ACC112 (cell line): ENCODE measurements around the gene MYH13.

Experiments used
- H2AFZ ChIP-seq: fragments of 200-600 bp; sonication (generic); one replicate; pipeline ENCODE4 v1.6.0; 2017; ENCODE audit warnings: antibody characterized with exemption, low read length; ENCODE audit not compliant: unreplicated experiment
- H3K27ac ChIP-seq: fragments of 200-600 bp; sonication (generic); 2 replicates; pipeline ENCODE4 v1.5.1; 2014; ENCODE audit warnings: low read depth, mild to moderate bottlenecking, antibody characterized with exemption, low read length, moderate library complexity
- H3K27me3 ChIP-seq: fragments of 200-600 bp; sonication (generic); 2 replicates; pipeline ENCODE4 v1.6.1; 2014; ENCODE audit warnings: mild to moderate bottlenecking, antibody characterized with exemption, low read length, moderate library complexity, mixed read lengths; ENCODE audit not compliant: insufficient read depth
- H3K36me3 ChIP-seq: fragments of 200-600 bp; sonication (generic); 2 replicates; pipeline ENCODE4 v1.6.1; 2016; ENCODE audit warnings: mild to moderate bottlenecking, antibody characterized with exemption, low read length, moderate library complexity, mixed read lengths; ENCODE audit not compliant: insufficient read depth
- H3K4me1 ChIP-seq: fragments of 200-600 bp; sonication (generic); one replicate; pipeline ENCODE4 v1.6.1; 2016; ENCODE audit warnings: low read length, mixed read lengths; ENCODE audit not compliant: insufficient read depth, unreplicated experiment, control insufficient read depth
- H3K4me3 ChIP-seq: fragments of 200-600 bp; sonication (generic); 2 replicates; pipeline ENCODE4 v1.5.1; 2014; ENCODE audit warnings: mild to moderate bottlenecking, low read depth, low read length
- H3K79me2 ChIP-seq: fragments of 200-600 bp; sonication (generic); one replicate; pipeline ENCODE4 v1.6.0; 2016; ENCODE audit warnings: low read length; ENCODE audit not compliant: control insufficient read depth, unreplicated experiment, insufficient read depth

MYH13 gene

GRCh38 chr17:10385871-10386270 lies 13.1 kb upstream of the MYH13 start:
- Histone ChIP-seq H3K36me3 (no peaks in the 10 kb centered on the region), H3K4me1 (no peaks in the 10 kb centered on the region), H3K79me2 (no peaks in the 10 kb centered on the region), H3K27me3 (no peaks in the 10 kb centered on the region), H3K4me3 (no peak overlapping the region), H2AFZ (no peak overlapping the region), H3K27ac (no peak overlapping the region)

GRCh38 chr17:10384175-10384574 lies 11.4 kb upstream of the MYH13 start:
- Histone ChIP-seq H3K27ac (no peak overlapping the region), H2AFZ (no peak overlapping the region), H3K27me3 (no peaks in the 10 kb centered on the region), H3K79me2 (no peaks in the 10 kb centered on the region), H3K4me3 (no peak overlapping the region), H3K36me3 (no peaks in the 10 kb centered on the region), H3K4me1 (no peaks in the 10 kb centered on the region)

- no peaks in the 10 kb centered on the region for H3K4me1 ChIP-seq
- no peaks in the 10 kb centered on the region for H3K27me3 ChIP-seq
- no peak overlapping the region for H2AFZ ChIP-seq
- H3K27ac ChIP-seq, result no peak overlapping the region
- no peaks in the 10 kb centered on the region for H3K36me3 ChIP-seq
- H3K79me2 ChIP-seq, result no peaks in the 10 kb centered on the region
- no peak overlapping the region for H3K4me3 ChIP-seq
Observed at GRCh38 chr17:10380631-10381408, 8.0 kb upstream of the MYH13 start.

- H3K36me3 ChIP-seq, result no peaks in the 10 kb centered on the region
- no peak overlapping the region for H3K4me3 ChIP-seq
- H2AFZ ChIP-seq, result no peak overlapping the region
- H3K79me2 ChIP-seq, result no peaks in the 10 kb centered on the region
- H3K4me1 ChIP-seq, result no peaks in the 10 kb centered on the region
- no peak overlapping the region for H3K27ac ChIP-seq
- no peaks in the 10 kb centered on the region for H3K27me3 ChIP-seq
Observed at GRCh38 chr17:10370016-10370608, 2.7 kb downstream of the MYH13 start.

- Histone ChIP-seq H3K4me3 (no peak overlapping the region), H2AFZ (no peak overlapping the region), H3K36me3 (no peaks in the 10 kb centered on the region), H3K27me3 (no peaks in the 10 kb centered on the region), H3K79me2 (no peaks in the 10 kb centered on the region), H3K27ac (no peak overlapping the region), H3K4me1 (no peaks in the 10 kb centered on the region)
Observed at GRCh38 chr17:10369239-10369638, 3.6 kb downstream of the MYH13 start.

- Histone ChIP-seq H3K79me2 (no peaks in the 10 kb centered on the region), H3K4me3 (no peak overlapping the region), H3K36me3 (no peaks in the 10 kb centered on the region), H3K27ac (no peak overlapping the region), H3K4me1 (no peaks in the 10 kb centered on the region), H2AFZ (no peak overlapping the region), H3K27me3 (no peaks in the 10 kb centered on the region)
Observed at GRCh38 chr17:10368561-10368960, 4.2 kb downstream of the MYH13 start.

- no peaks in the 10 kb centered on the region for H3K4me1 ChIP-seq
- H2AFZ ChIP-seq, result no peak overlapping the region
- H3K36me3 ChIP-seq, result no peaks in the 10 kb centered on the region
- no peaks in the 10 kb centered on the region for H3K27me3 ChIP-seq
- H3K27ac ChIP-seq, result no peak overlapping the region
- H3K79me2 ChIP-seq, result no peaks in the 10 kb centered on the region
- no peak overlapping the region for H3K4me3 ChIP-seq
Observed at GRCh38 chr17:10360578-10360977, 12.2 kb downstream of the MYH13 start.

- H3K4me3 ChIP-seq, result no peak overlapping the region
- no peak overlapping the region for H3K27ac ChIP-seq
- no peaks in the 10 kb centered on the region for H3K79me2 ChIP-seq
- no peak overlapping the region for H2AFZ ChIP-seq
- H3K27me3 ChIP-seq, result no peaks in the 10 kb centered on the region
- no peaks in the 10 kb centered on the region for H3K4me1 ChIP-seq
- no peaks in the 10 kb centered on the region for H3K36me3 ChIP-seq
Observed at GRCh38 chr17:10357768-10358167, 15.0 kb downstream of the MYH13 start.

- Histone ChIP-seq H3K4me1 (no peaks in the 10 kb centered on the region), H2AFZ (no peak overlapping the region)
Observed at GRCh38 chr17:10354651-10355050, 18.2 kb downstream of the MYH13 start.

GRCh38 chr17:10352893-10353292 lies 19.9 kb downstream of the MYH13 start:
- no peak overlapping the region for H3K27ac ChIP-seq
- no peak overlapping the region for H2AFZ ChIP-seq

More at GRCh38 chr17:10354651-10355050, 18.2 kb downstream of the MYH13 start:
- no peaks in the 10 kb centered on the region for H3K27me3 ChIP-seq
- no peak overlapping the region for H3K4me3 ChIP-seq
- no peak overlapping the region for H3K27ac ChIP-seq
- H3K36me3 ChIP-seq, result no peaks in the 10 kb centered on the region
- H3K79me2 ChIP-seq, result no peaks in the 10 kb centered on the region

GRCh38 chr17:10349403-10349802 lies 23.4 kb downstream of the MYH13 start:
- no peak overlapping the region for H2AFZ ChIP-seq
- H3K4me3 ChIP-seq, result no peak overlapping the region
- H3K27ac ChIP-seq, result no peak overlapping the region
- H3K79me2 ChIP-seq, result no peaks in the 10 kb centered on the region
- H3K27me3 ChIP-seq, result no peaks in the 10 kb centered on the region
- no peaks in the 10 kb centered on the region for H3K4me1 ChIP-seq
- H3K36me3 ChIP-seq, result no peaks in the 10 kb centered on the region

More at GRCh38 chr17:10352893-10353292, 19.9 kb downstream of the MYH13 start:
- Histone ChIP-seq H3K4me1 (no peaks in the 10 kb centered on the region), H3K4me3 (no peak overlapping the region), H3K27me3 (no peaks in the 10 kb centered on the region), H3K79me2 (no peaks in the 10 kb centered on the region), H3K36me3 (no peaks in the 10 kb centered on the region)
